Endothelial cell (in vitro differentiated cells): ENCODE measurements around the gene GPR78. TPM values are rescaled to one million over a fixed set of nuclear protein-coding genes. Genes with fewer than 3 reads are reported as not detected.
"Not testable (repeated sequence)": the region's sequence is repeated elsewhere in the genome, so short reads cannot be mapped to it uniquely, and the experiment has no call there.

Source experiments
- DNase-seq: peaks from one replicate; pipeline ENCODE4 v3.0.0; 2021; ENCODE audit warnings: low spot score
- H3K27ac Mint-ChIP-seq: one replicate; pipeline ENCODE4 v1.8.0; 2021; ENCODE audit warnings: mixed read lengths, inconsistent platforms; ENCODE audit not compliant: unreplicated experiment
- H3K27me3 Mint-ChIP-seq: one replicate; pipeline ENCODE4 v1.8.0; 2021; ENCODE audit warnings: mild to moderate bottlenecking, moderate library complexity, mixed read lengths, inconsistent platforms; ENCODE audit not compliant: unreplicated experiment
- H3K36me3 Mint-ChIP-seq: one replicate; pipeline ENCODE4 v1.8.0; 2021; ENCODE audit warnings: mild to moderate bottlenecking, low read depth, mixed read lengths, inconsistent platforms; ENCODE audit not compliant: unreplicated experiment
- H3K4me1 Mint-ChIP-seq: one replicate; pipeline ENCODE4 v1.8.0; 2021; ENCODE audit warnings: mild to moderate bottlenecking, mixed read lengths, inconsistent platforms; ENCODE audit not compliant: unreplicated experiment
- H3K4me3 Mint-ChIP-seq: one replicate; pipeline ENCODE4 v1.8.0; 2021; ENCODE audit warnings: mild to moderate bottlenecking, mixed read lengths, inconsistent platforms; ENCODE audit not compliant: unreplicated experiment
- H3K9me3 Mint-ChIP-seq: one replicate; pipeline ENCODE4 v1.8.0; 2021; ENCODE audit warnings: mixed read lengths, inconsistent platforms; ENCODE audit not compliant: unreplicated experiment
- total RNA-seq: library from RNA; stranded (reverse); fragmentation: NEBNext Ultra II Directional; extraction: Animal tissue kit (Norgen Biotek cat#: 25700); gene quantifications from one replicate; pipeline ENCODE4 v1.2.1, GENCODE V29; 2021; ENCODE audit not compliant: unreplicated experiment
- TF ChIP-seq, protein P1 (sequence below): fragments of 200-600 bp; sonication (generic); IDR thresholded peaks from one replicate; pipeline ENCODE4 v1.5.0; 2021; ENCODE audit warnings: antibody characterized with exemption; ENCODE audit not compliant: unreplicated experiment

GPR78 gene
- total RNA-seq, 1 donor from 2014 or later: not detected

DNA sequence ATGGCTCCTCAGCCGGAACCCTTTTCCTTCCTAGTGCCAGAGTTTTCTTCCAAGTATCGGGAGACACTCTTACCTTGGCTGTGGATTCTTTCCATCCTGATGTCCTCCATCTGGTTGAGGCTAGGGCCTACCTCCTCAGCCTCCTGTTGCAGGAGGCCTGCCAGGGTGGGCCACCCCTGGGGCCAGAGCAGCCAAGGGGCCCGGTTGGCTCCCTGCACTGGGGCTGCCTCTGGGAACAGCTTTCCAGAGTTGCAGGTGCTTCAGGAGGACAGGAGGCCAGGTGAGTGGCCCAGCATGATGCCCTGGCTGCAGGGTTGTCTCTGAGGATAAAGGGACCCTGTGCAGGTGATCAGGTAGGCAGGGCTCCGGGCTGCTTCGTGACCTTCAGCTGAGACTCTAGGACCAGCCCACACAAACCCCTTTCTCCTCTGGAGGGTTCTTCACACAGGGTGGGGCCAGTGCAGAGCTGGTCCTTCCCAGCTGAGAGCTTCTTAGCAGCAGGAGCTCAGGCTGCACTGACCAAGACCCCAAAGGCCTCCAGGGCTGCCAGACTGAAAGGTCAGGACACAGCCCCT, 5.3 kb upstream of the GPR78 start:
- Mint-ChIP-seq H3K27me3 (peaks cover 12% of the 10 kb centered on the region), H3K27ac (no peak overlapping the region)
- DNase-seq: no peak

DNA sequence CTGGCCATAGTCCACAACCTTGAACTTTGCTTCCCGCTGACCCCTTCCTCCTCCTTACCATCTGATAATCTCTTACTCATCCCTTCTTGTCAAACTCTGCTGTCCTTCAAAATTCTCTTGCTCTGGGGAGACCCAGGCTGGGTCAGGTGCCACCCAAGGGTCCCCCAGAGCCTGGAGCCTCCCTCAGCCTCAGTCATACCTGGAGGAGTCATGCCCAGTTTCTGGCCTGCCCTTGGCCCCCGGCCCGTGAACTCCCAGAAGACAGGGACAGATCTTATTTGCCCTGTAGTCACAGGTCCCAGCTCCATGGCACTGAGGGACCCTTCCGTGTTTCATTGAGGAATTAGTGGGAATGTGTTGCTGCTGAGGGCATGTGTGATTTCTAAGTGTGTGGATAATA, 4.7 kb upstream of the GPR78 start:
- Mint-ChIP-seq H3K27me3 (peaks cover 12% of the 10 kb centered on the region), H3K4me3 (no peak overlapping the region), H3K27ac (no peak overlapping the region), H3K36me3 (no peaks in the 10 kb centered on the region), H3K4me1 (peaks cover 2% of the 10 kb centered on the region), H3K9me3 (no peaks in the 10 kb centered on the region)
- no peak for DNase-seq
- TF ChIP-seq, protein P1, sequence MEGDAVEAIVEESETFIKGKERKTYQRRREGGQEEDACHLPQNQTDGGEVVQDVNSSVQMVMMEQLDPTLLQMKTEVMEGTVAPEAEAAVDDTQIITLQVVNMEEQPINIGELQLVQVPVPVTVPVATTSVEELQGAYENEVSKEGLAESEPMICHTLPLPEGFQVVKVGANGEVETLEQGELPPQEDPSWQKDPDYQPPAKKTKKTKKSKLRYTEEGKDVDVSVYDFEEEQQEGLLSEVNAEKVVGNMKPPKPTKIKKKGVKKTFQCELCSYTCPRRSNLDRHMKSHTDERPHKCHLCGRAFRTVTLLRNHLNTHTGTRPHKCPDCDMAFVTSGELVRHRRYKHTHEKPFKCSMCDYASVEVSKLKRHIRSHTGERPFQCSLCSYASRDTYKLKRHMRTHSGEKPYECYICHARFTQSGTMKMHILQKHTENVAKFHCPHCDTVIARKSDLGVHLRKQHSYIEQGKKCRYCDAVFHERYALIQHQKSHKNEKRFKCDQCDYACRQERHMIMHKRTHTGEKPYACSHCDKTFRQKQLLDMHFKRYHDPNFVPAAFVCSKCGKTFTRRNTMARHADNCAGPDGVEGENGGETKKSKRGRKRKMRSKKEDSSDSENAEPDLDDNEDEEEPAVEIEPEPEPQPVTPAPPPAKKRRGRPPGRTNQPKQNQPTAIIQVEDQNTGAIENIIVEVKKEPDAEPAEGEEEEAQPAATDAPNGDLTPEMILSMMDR: no peak

More for the DNA sequence above, 5.3 kb upstream of the GPR78 start:
- Mint-ChIP-seq H3K4me3 (no peak overlapping the region), H3K4me1 (no peaks in the 10 kb centered on the region), H3K9me3 (no peaks in the 10 kb centered on the region), H3K36me3 (no peaks in the 10 kb centered on the region)
- TF ChIP-seq, protein P1: no peak

DNA sequence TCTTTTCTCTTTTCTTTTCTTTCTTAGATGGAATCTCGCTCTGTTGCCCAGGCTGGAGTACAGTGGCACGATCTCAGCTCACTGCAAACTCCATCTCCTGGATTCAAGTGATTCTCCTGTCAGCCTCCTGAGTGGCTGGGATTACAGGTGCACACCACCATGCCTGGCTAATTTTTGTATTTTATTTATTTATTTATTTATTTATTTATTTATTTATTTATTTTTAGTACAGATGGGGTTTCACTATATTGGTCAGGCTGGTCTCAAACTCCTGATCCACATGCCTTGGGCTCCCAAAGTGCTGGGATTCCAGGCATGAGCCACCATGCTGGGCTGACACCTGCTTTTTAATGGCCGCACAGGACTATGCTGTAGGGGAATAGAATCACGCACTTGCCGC, 3.6 kb upstream of the GPR78 start:
- not testable (repeated sequence) for H3K27ac Mint-ChIP-seq, H3K4me1 Mint-ChIP-seq, H3K4me3 Mint-ChIP-seq, H3K36me3 Mint-ChIP-seq, H3K9me3 Mint-ChIP-seq, DNase-seq
- peaks cover 12% of the 10 kb centered on the region for H3K27me3 Mint-ChIP-seq

DNA sequence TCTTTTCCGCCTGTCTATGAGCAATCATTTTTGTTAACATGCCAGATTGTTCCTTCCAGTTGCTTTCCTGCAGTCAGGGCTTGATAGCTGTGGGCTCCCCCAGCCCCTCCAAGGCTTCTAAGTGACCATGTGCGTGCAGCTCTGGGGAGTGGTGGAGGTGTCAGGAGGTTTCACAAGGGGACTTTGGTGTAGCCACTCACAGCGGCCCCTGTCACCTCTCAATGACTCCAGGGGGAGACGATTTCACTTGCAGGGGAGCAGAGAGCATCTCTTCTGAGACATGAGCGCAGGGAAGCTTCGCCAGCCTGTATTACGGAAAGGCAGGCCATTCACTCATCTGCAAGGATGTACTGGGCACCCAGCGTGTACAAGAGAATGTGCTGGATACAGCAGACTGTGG, 3.1 kb upstream of the GPR78 start:
- TF ChIP-seq, protein P1: no peak
- Mint-ChIP-seq H3K4me3 (no peak overlapping the region), H3K27me3 (peaks cover 13% of the 10 kb centered on the region), H3K4me1 (peaks cover 2% of the 10 kb centered on the region), H3K36me3 (no peaks in the 10 kb centered on the region), H3K9me3 (no peaks in the 10 kb centered on the region), H3K27ac (no peak overlapping the region)
- DNase-seq: no peak

DNA sequence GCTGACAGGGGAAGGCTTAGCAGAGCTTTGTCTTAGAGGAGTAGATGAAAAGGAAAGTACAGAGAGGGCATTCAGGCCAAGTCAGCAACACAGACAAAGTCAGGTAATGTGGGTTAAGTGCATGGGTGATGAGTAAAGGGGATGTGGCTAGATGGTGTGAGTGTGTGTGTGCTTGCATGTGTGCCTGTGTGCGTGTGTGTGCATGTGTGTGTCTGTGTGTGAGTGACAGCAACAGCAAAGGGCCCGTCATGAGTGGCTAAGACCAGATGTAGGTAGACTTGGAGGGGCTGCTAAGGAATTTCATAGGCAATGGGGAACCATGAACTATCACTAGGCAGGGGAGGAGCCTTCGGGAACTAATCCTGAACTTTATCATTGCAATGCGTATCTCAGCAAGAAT, 2.2 kb upstream of the GPR78 start:
- TF ChIP-seq, protein P1: no peak
- Mint-ChIP-seq H3K9me3 (no peaks in the 10 kb centered on the region), H3K36me3 (no peaks in the 10 kb centered on the region), H3K4me1 (peaks cover 2% of the 10 kb centered on the region), H3K27me3 (peaks cover 15% of the 10 kb centered on the region), H3K27ac (no peak overlapping the region), H3K4me3 (no peak overlapping the region)
- no peak for DNase-seq

DNA sequence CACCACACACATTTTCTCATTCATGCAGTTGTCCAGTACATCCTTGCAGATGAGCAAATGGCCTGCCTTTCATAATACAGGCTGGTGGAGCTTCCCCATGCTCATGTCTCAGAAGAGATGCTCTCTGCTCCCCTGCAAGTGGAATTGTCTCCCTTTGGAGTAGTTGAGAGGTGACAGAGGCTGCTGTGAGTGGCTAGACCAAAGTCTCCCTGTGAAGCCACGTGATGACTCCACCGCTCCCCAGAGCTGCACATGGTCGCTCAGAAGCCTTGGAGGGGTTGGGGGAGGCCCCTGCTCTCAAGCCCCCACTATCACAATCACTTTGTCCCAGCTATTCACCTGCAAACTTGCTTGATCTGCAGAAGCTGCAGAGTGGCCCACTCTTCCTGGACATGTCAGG, 1.5 kb upstream of the GPR78 start:
- H3K4me1 Mint-ChIP-seq: peaks cover 2% of the 10 kb centered on the region
- peak overlapping the region; percentile 10 for H3K4me3 Mint-ChIP-seq
- TF ChIP-seq, protein P1: no peak
- no peak overlapping the region for H3K27ac Mint-ChIP-seq
- H3K9me3 Mint-ChIP-seq: no peaks in the 10 kb centered on the region
- H3K27me3 Mint-ChIP-seq: peaks cover 15% of the 10 kb centered on the region
- no peak for DNase-seq
- H3K36me3 Mint-ChIP-seq: no peaks in the 10 kb centered on the region
